Right renal pelvis (tissue), 4 donors: ENCODE data around the gene MACC1. TPM values are rescaled to one million over a fixed set of nuclear protein-coding genes. Genes with fewer than 3 reads are reported as not detected.
A peak's percentile ranks its signal among the peaks of the same experiment; 100 is the strongest.
"Not testable (repeated sequence)": the region's sequence is repeated elsewhere in the genome, so short reads cannot be mapped to it uniquely, and the experiment has no call there.

Experiments used
- DNase-seq, 4 donors: peaks; one replicate each; pipeline ENCODE4 v3.0.0-alpha.2; 2013; ENCODE audit warnings: low read depth in 4 of 4, low spot score in 3 of 4, missing footprints in 1 of 4
- polyA plus RNA-seq, 4 donors: library from polyadenylated mRNA; unstranded; fragments of 120-200 nt; gene quantifications; one replicate each; pipeline ENCODE4 v1.2.1, GENCODE V29; 2013; ENCODE audit not compliant: insufficient read length in 4 of 4

The MACC1 gene
- polyA plus RNA-seq, 4 donors, result 8.6 to 11.2 (median 10.4) TPM

GRCh38 chr7:20187850-20188249 lies 29.3 kb downstream of the MACC1 start:
- DNase-seq, result not testable (repeated sequence)

- no peak for DNase-seq
These were observed 31.2 kb downstream of the MACC1 start for GRCh38 chr7:20185988-20186387.

- DNase-seq, result no peak
These were observed 34.1 kb downstream of the MACC1 start for GRCh38 chr7:20183086-20183485.

GRCh38 chr7:20176578-20177242 lies 40.5 kb downstream of the MACC1 start:
- DNase-seq, result no peak

GRCh38 chr7:20173828-20174227 lies 43.4 kb downstream of the MACC1 start:
- no peak for DNase-seq

- DNase-seq, result peak; percentile 20 to 38 (median 30)
These were observed 44.3 kb downstream of the MACC1 start for GRCh38 chr7:20172736-20173334.

GRCh38 chr7:20170633-20171032 lies 46.6 kb downstream of the MACC1 start:
- DNase-seq, result no peak

GRCh38 chr7:20165146-20165510 lies 52.1 kb downstream of the MACC1 start:
- DNase-seq, result no peak

GRCh38 chr7:20164425-20165145 lies 52.6 kb downstream of the MACC1 start:
- no peak for DNase-seq

GRCh38 chr7:20162665-20163064 lies 54.5 kb downstream of the MACC1 start:
- DNase-seq, result no peak

GRCh38 chr7:20159226-20159747 lies 57.9 kb downstream of the MACC1 start:
- DNase-seq, result no peak

GRCh38 chr7:20158684-20159083 lies 58.5 kb downstream of the MACC1 start:
- DNase-seq, result no peak

GRCh38 chr7:20157456-20157855 lies 59.7 kb downstream of the MACC1 start:
- no peak for DNase-seq

- DNase-seq, result no peak
These were observed 63.2 kb downstream of the MACC1 start for GRCh38 chr7:20153999-20154398.

GRCh38 chr7:20153567-20153966 lies 63.6 kb downstream of the MACC1 start:
- no peak for DNase-seq

- DNase-seq, result no peak
These were observed 64.7 kb downstream of the MACC1 start for GRCh38 chr7:20152511-20152910.

- DNase-seq, result no peak
These were observed 65.3 kb downstream of the MACC1 start for GRCh38 chr7:20151708-20152456.

- DNase-seq, result no peak
These were observed 70.7 kb downstream of the MACC1 start for GRCh38 chr7:20146451-20146850.

- DNase-seq, result no peak
These were observed 72.4 kb downstream of the MACC1 start for GRCh38 chr7:20144801-20145200.

GRCh38 chr7:20141666-20142065 lies 75.5 kb downstream of the MACC1 start:
- DNase-seq, result no peak

- no peak for DNase-seq
These were observed 76.2 kb downstream of the MACC1 start for GRCh38 chr7:20141002-20141345.
